GM21717 (cell line): ENCODE measurements around the gene APLF.
"Not testable (repeated sequence)": the region's sequence is repeated elsewhere in the genome, so short reads cannot be mapped to it uniquely, and the experiment has no call there.

Experiments used
- ATAC-seq: cut with Tn5 transposase; IDR thresholded peaks from one replicate; pipeline ENCODE4 v1.9.1; 2021; ENCODE audit warnings: mild to moderate bottlenecking, moderate library complexity; ENCODE audit not compliant: unreplicated experiment

APLF gene

GRCh38 chr2:68438455-68439303 is 28.7 kb upstream of the APLF start:
- ATAC-seq = no peak

GRCh38 chr2:68441179-68441993 is 26.0 kb upstream of the APLF start:
- ATAC-seq = peak; percentile 96

DNA sequence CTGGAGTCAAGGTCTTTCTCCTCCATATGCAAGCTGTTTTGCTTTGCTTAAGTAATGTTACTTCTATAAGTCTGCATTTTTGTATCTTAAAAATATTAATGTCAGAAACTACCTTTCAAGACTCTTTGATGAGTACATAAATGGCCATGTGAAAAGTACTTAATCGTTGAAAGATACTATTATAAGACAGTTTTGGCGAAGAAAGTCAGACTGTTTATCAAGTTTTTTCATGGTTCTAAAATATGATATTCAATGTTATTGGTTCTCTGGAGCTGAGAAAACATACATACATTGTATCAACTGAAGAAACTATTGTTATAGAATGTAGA is 25.4 kb upstream of the APLF start:
- ATAC-seq = no peak

GRCh38 chr2:68446425-68446824 is 21.0 kb upstream of the APLF start:
- not testable (repeated sequence) for ATAC-seq

- ATAC-seq = no peak
Observed at GRCh38 chr2:68447118-68447517, 20.3 kb upstream of the APLF start.

DNA sequence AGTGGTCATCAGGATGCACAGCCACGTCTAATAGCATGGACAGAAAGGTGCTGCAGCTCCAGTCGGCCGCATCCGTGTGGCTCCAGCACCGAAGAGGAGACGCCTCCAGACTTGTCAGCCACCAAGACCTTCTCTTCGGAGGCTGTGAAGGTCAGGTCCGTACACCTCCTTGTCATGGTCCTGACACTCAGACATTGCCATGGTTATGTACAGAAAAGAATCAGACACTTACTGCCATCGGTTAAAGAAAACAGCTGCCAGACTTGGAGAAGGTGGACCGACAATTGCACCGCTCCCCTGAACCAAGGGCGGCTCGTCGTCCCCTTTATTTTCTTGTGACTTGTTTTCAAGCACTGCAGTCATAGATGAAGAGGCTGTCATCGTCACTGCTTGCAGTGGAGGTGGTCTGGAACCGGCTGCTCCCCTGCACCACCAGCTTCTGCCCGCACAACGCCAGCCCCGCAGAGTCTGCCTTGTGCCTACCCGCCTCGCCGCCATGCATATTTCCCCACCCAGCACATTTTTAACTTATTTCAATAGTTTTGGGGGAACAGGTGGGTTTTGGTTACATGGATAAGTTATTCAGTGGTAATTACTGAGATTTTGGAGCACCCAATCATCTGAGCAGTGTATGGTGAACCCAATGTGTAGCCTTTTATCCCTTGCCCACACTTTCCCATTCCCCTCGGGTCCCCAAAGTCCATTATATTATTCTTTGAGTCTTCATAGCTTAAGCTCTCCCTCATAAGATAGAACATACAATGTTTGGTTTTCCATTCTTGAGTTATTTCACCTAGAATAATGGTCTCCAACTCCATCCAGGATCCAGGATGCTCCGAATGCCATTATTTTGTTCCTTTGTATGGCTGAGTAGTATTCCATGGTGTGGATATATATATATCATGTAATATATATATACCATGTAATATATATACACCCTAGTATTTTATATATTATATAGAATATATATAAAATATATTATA is 18.4 kb upstream of the APLF start:
- no peak for ATAC-seq

- no peak for ATAC-seq
Observed at GRCh38 chr2:68452158-68452900, 15.1 kb upstream of the APLF start.

DNA sequence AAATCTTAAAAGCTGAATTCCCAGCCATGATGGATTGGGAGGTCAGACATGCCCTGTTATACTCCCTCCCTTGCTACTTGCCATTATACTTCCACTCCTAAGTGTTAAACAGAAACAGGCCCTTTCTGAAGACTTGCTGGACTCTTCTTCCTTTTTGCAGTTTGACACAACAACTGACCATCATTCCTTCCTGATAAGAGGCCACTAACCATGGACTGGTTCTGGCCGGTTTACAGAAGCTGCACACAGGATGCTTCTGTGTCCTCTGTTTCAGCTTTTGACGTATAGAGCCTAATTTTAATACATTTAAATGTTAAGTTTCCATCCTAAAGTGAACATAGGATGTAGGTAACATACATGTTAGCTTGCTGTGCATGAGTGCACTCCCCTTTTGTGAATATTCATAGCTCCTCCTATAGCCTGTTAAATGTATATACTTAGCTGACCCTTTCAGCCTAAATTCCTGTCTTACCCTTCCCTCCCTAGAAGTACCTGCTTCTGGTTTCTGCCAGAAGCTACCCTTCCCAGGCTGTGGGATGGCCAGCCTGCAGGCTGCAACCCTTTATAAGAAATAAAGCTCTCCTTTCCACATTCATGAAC is 13.5 kb upstream of the APLF start:
- no peak for ATAC-seq

- ATAC-seq = no peak
Observed at GRCh38 chr2:68454719-68455118, 12.7 kb upstream of the APLF start.

DNA sequence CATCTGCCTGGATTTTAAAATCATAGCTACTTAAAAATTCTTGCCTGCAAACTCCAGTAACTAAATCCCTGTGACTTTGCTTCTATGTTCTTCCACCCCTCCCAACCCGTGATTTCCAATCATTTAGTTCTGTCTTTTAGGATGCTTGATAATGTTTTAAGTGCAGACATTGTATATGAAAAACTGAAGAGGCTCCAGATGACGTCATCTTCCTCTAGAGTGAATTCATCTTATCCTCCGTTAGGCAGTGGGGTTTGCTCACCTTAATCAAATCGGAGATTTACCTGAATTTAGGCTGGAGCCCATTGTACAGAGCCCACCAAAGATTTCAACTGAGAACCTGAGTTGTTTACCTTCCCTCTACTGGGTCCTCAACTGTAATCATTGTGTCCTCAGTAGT is 11.2 kb upstream of the APLF start:
- no peak for ATAC-seq

- ATAC-seq = no peak
Observed at GRCh38 chr2:68458981-68459380, 8.4 kb upstream of the APLF start.

DNA sequence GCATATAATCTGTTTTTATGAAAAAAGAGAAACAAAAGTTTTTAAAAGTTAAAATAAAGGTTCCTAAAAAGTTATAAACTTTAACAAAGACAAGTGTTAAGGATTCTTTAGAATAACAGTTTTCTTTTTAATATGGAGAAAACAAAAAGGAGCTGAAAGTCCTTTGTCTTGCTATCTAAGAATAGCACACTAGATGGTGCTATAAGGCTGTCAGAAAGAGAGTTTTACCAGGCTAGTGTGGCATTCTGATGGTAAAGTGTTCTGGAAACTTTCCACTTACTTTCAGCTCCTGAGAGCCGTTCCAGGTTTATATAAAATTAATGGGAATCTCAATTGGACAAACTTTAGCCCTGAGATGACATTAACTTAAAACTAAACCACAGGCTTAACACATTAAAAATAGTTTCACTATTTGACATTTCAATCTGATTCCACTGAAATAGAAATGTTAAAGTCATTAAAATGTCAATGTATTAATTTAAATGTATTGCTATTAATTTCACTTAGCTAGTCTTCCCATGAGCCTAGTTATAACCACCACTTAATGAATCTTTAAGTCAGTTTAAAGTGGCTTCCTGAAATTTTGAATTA is 4.0 kb upstream of the APLF start:
- no peak for ATAC-seq

- ATAC-seq = no peak
Observed at GRCh38 chr2:68464651-68465050, 2.7 kb upstream of the APLF start.

DNA sequence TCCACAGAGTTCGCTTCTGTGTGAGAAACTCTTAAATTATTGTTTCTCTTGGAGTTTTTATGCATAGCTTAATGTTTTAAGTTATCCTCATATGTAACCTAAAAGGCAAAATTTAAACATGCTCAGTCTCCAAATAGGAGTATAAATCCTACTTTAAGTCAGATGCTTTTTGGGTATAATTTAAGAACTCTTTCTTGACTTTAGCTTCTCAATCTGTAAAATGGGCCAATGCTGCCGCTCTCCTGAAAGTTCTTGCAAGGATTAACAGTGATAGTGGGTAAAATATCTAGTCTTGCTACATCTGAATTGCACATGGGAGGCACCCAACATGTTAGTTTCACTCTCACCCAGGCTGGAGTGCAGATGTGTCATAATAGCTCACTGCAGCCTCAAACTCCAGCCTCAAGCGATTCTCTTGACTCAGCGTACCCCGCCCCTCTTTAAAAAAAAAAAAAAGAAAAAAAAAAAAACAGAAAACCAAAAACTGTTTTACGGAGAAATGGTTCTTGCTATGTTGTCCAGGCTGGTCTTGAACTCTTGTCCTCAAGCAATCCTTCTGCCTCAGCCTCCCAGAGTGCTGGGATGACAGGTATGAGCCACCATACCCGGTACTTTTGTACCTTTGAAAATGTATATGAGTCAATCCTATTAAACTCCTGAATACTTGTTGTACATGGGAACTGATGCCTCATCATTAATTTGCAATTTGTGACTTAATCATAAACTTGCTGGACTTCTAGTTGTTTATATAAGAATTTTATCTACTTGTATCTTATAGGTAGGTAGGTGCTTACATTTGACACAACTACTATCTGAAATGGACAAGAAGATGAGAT is 2.1 kb upstream of the APLF start:
- ATAC-seq = no peak

GRCh38 chr2:68466361-68466777 is 1.0 kb upstream of the APLF start:
- no peak for ATAC-seq

DNA sequence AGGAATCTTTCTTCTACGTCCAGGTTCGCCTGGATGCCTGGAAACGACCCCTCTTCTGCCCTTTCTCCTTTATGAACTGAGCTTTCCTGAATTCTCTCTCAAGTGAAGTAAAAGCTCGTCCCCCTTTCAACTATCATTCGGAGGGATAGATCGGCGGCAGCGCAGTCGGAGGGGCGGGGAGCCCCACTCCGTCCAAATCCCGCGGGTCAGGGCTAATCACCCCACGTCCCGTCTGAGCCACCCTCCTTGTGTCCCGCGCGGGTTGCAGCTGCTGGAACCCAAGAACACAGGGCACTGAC is 658 bp upstream of the APLF start:
- peak; percentile 20 for ATAC-seq

GRCh38 chr2:68468801-68469200 is 1.4 kb downstream of the APLF start:
- ATAC-seq = no peak

DNA sequence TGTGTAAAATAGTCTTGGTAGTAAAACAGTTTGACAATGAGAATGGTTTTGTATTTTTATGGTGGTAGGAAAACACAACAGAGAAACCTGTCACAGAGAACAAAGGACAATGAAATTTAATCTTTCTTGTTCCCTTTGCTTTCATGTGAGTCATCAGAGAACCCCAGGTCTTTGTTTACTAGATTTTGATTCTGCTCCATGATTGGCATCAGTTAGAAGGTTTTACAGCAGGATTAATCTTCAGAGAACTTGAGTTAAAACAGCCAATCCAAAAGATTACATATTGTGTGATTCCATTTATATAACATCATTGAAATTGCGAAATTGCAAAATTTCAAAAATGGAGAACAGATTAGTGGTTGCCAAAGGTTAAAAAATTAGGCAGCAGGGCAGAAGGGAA is 2.5 kb downstream of the APLF start:
- ATAC-seq = no peak

- ATAC-seq = no peak
Observed at GRCh38 chr2:68471385-68471784, 4.0 kb downstream of the APLF start.
